K562 (cell line): Measurements from ENCODE around the gene CTXND1. TPM values are rescaled to one million over a fixed set of nuclear protein-coding genes. Genes with fewer than 3 reads are reported as not detected.
"Not testable (repeated sequence)": the region's sequence is repeated elsewhere in the genome, so short reads cannot be mapped to it uniquely, and the experiment has no call there.

Experiments
- ATAC-seq: fragments of 200-7000 bp; cut with Tn5 transposase; 3 replicates; pipeline ENCODE4 v1.9.1; 2020; ENCODE audit warnings: moderate library complexity
- BruUV-seq: library from RNA; stranded (reverse); fragments of 400-500 nt; replicated peaks from 2 replicates; lab custom pipeline; 2021; lab: Mats Ljungman, UMichigan
- CTCF ChIA-PET: fragments of 300-600 bp; formaldehyde crosslinking; extraction: SDS; loops from one replicate; lab custom pipeline; 2021; ENCODE audit warnings: low intra/inter-chr PET ratio; lab: Yijun Ruan, JAX
- POLR2A ChIA-PET: fragments of 300-600, 350-650 bp; sonication (Branson Sonifier 250); formaldehyde crosslinking; extraction: SDS; loops from one replicate; lab custom pipeline; 2021; ENCODE audit warnings: antibody characterized with exemption, inconsistent platforms; lab: Yijun Ruan, JAX
- DNase-seq, 4 experiments: peaks; one replicate each; pipeline versions ENCODE4 v3.0.0 to v3.0.0-alpha.2; 2011 to 2018; ENCODE audit warnings: low spot score in 3 of 4, mixed read lengths in 3 of 4; ENCODE audit errors: extremely low read depth in 1 of 4
- FAIRE-seq: peaks from 2 replicates; lab custom pipeline; 2011; peaks lifted over from hg19 to GRCh38; lab: Jason Lieb, UNC
- H2AFZ ChIP-seq: 2 replicates; pipeline ENCODE4 v1.6.0; 2011; ENCODE audit warnings: low read depth, low read length, control low read depth, inconsistent platforms
- H3K27ac ChIP-seq: fragments of 200-600 bp; 3 replicates; pipeline ENCODE4 v1.8.0; 2011; ENCODE audit warnings: low read depth, mild to moderate bottlenecking, control low read depth, inconsistent platforms, low read length, moderate library complexity, mixed read lengths; ENCODE audit errors: extremely low read depth
- H3K27me3 ChIP-seq, 2 experiments: fragments of 300-600 bp in 1 of 2; 2 replicates in 1 of 2; 3 replicates in 1 of 2; pipeline versions ENCODE4 v1.6.0 to v1.8.0; 2011; ENCODE audit warnings: inconsistent platforms in 2 of 2, low read length in 2 of 2, mild to moderate bottlenecking in 1 of 2, mixed read lengths in 1 of 2, moderate library complexity in 1 of 2; ENCODE audit not compliant: control insufficient read depth in 2 of 2, insufficient read depth in 2 of 2
- H3K36me3 ChIP-seq: fragments of 300-600 bp; 3 replicates; pipeline ENCODE4 v1.8.0; 2011; ENCODE audit warnings: mild to moderate bottlenecking, low read length, inconsistent platforms; ENCODE audit not compliant: control insufficient read depth, insufficient read depth
- H3K4me1 ChIP-seq, 2 experiments: fragments of 200-600 bp in 1 of 2; replicated peaks in 1 of 2; 2 replicates in 1 of 2; 3 replicates in 1 of 2; pipeline versions ENCODE4 v1.5.1 to v1.8.0; 2011; ENCODE audit warnings: inconsistent platforms in 2 of 2, low read length in 2 of 2, mild to moderate bottlenecking in 1 of 2, mixed read lengths in 1 of 2, moderate library complexity in 1 of 2; ENCODE audit not compliant: control insufficient read depth in 2 of 2, insufficient read depth in 2 of 2
- H3K4me2 ChIP-seq: 2 replicates; pipeline ENCODE4 v1.6.1; 2011; ENCODE audit warnings: low read length, control low read depth, inconsistent platforms, mixed read lengths; ENCODE audit not compliant: insufficient read depth
- H3K4me3 ChIP-seq: fragments of 200-600 bp; sonication (generic), shearing (Covaris generic); 2 replicates; pipeline ENCODE4 v1.5.1; 2016; ENCODE audit warnings: control low read depth, inconsistent platforms
- H3K79me2 ChIP-seq: fragments of 200-600 bp; 3 replicates; pipeline ENCODE4 v1.8.0; 2011; ENCODE audit warnings: low read length, inconsistent platforms; ENCODE audit not compliant: control insufficient read depth, insufficient read depth
- H3K9ac ChIP-seq, 2 experiments: 2 replicates each; pipeline versions ENCODE4 v1.6.0 to v1.6.1; 2011; ENCODE audit warnings: low read depth in 2 of 2, low read length in 2 of 2, control low read depth in 1 of 2, inconsistent platforms in 1 of 2, mild to moderate bottlenecking in 1 of 2, mixed read lengths in 1 of 2; ENCODE audit not compliant: insufficient read depth in 1 of 2
- H3K9me1 ChIP-seq: one replicate; pipeline ENCODE4 v1.6.0; 2011; ENCODE audit warnings: inconsistent platforms, mild to moderate bottlenecking, low read length, moderate library complexity; ENCODE audit not compliant: control insufficient read depth, insufficient read depth
- H3K9me3 ChIP-seq: replicated peaks from 2 replicates; pipeline ENCODE4 v1.5.1; 2011; ENCODE audit warnings: low read depth, low read length, inconsistent platforms; ENCODE audit not compliant: control insufficient read depth, insufficient read depth
- H4K20me1 ChIP-seq: replicated peaks from 2 replicates; pipeline ENCODE4 v1.6.1; 2011; ENCODE audit warnings: low read length, inconsistent platforms, mixed read lengths; ENCODE audit not compliant: control insufficient read depth, insufficient read depth
- CAMTA2 ChIP-seq: fragments of 250-450 bp; sonication (Bioruptor Pico); conservative IDR thresholded peaks from 2 replicates; pipeline ENCODE4 v1.5.1; 2022
- NFYB ChIP-seq: IDR thresholded peaks from 2 replicates; pipeline ENCODE4 v1.6.1; 2011; ENCODE audit warnings: mild to moderate bottlenecking, moderate library complexity; ENCODE audit not compliant: insufficient read length; ENCODE audit errors: extremely low read depth
- RAD21 ChIP-seq, 2 experiments: fragments of 250-450 bp in 1 of 2; fragments of 450-650 bp in 1 of 2; sonication (Bioruptor Pico) in 1 of 2; formaldehyde crosslinking in 1 of 2; IDR thresholded peaks in 1 of 2; conservative IDR thresholded peaks in 1 of 2; 2 replicates each; pipeline versions ENCODE4 v1.4.0 to v1.8.0; 2020 to 2022; ENCODE audit warnings: mild to moderate bottlenecking in 2 of 2, moderate library complexity in 1 of 2
- RBM14 ChIP-seq: fragments of 200-400 bp; formaldehyde crosslinking; IDR thresholded peaks from 2 replicates; pipeline ENCODE4 v1.6.1; 2018; ENCODE audit warnings: low read depth, mild to moderate bottlenecking, low read length, moderate library complexity, borderline replicate concordance; ENCODE audit not compliant: insufficient read depth
- TFE3 ChIP-seq: fragments of 450-650 bp; formaldehyde crosslinking; IDR thresholded peaks from 2 replicates; pipeline ENCODE4 v1.4.0; 2020; ENCODE audit warnings: mild to moderate bottlenecking, mixed read lengths
- ZBTB2 ChIP-seq: fragments of 450-650 bp; IDR thresholded peaks from 2 replicates; pipeline ENCODE4 v1.6.1; 2016; ENCODE audit warnings: antibody characterized with exemption
- ZNF449 ChIP-seq: fragments of 250-450 bp; sonication (Bioruptor Pico); IDR thresholded peaks from 2 replicates; pipeline ENCODE4 v1.8.0; 2022; ENCODE audit warnings: moderate library complexity, mild to moderate bottlenecking, inconsistent platforms
- WGBS: fragments of 100-300 bp; shearing (Covaris generic); methylation state at CpG from one replicate; pipeline ENCODE4 v1.1.6; 2016; ENCODE audit warnings: low coverage, mixed read lengths; ENCODE audit not compliant: insufficient coverage; ENCODE audit errors: missing lambda C conversion rate; 5-methylcytosine and 5-hydroxymethylcytosine counted together
- in situ Hi-C: fragments of 300-500 bp; cut with MboI; formaldehyde crosslinking; loops from 4 replicates; pipeline ENCODE4 v1.15.0; 2018; ENCODE audit warnings: inconsistent platforms, mixed read lengths
- intact Hi-C: fragments of 100-400 bp; cut with micrococcal nuclease; formaldehyde crosslinking; loops from 2 replicates; pipeline ENCODE4 v1.14.2; 2022
- polyA plus RNA-seq, 8 experiments: library from polyadenylated mRNA; depleted of rRNA in 4 of 8; stranded (reverse) in 5 of 8; unstranded in 3 of 8; fragments of >200 nt; fragmentation: Nextera tagmentation in 2 of 8; fragmentation: Illumina TruSeq in 1 of 8; extraction: Ambion mirVana in 2 of 8; extraction: Trizol in 1 of 8; gene quantifications; 2 replicates each; pipeline versions ENCODE4 v1.2.1 to v1.2.3, GENCODE V29; 2011 to 2014; ENCODE audit warnings: inconsistent platforms in 1 of 8, missing spikeins in 1 of 8
- total RNA-seq, 7 experiments: library from RNA; depleted of rRNA in 6 of 7; stranded (reverse); fragments of >200 nt in 6 of 7; fragmentation: Illumina TruSeq in 2 of 7; extraction: Trizol in 2 of 7; gene quantifications; 2 replicates each; pipeline versions ENCODE4 v1.2.1 to v1.2.3, GENCODE V29; 2011 to 2021; ENCODE audit warnings: low replicate concordance in 1 of 7

The CTXND1 gene
- total and polyA plus RNA-seq, 9 of the 15 experiments (the other 6 are each of a cell fraction or from before 2014, with no cell fraction given): 0.04 TPM; not detected in 7

- POLR2A ChIA-PET, H3K9me3 ChIP-seq, intact Hi-C loops, H3K9me1 ChIP-seq, H3K4me1 ChIP-seq, H3K9ac ChIP-seq, H3K36me3 ChIP-seq, H4K20me1 ChIP-seq, H2AFZ ChIP-seq, FAIRE-seq, H3K79me2 ChIP-seq, H3K27ac ChIP-seq, in situ Hi-C loops, CTCF ChIA-PET, BruUV-seq, DNase-seq, H3K4me3 ChIP-seq, ATAC-seq, H3K4me2 ChIP-seq: not testable (repeated sequence)
- H3K27me3 ChIP-seq: peaks cover 0 to 15% of the 10 kb centered on the region in 2 experiments; a peak in 2 of 5 replicates
- 1% methylated on average over 5 of the region's 5 CpGs for WGBS
- peak; percentile 20 for TF ChIP-seq NFYB
These were observed 38.9 kb upstream of the CTXND1 start for GRCh38 chr15:80290891-80291290.

- Histone ChIP-seq H3K79me2 (no peaks in the 10 kb centered on the region), H3K9me3 (no peaks in the 10 kb centered on the region), H3K4me2 (no peak overlapping the region), H3K27me3 (peaks cover 0 to 18% of the 10 kb centered on the region in 2 experiments; a peak in 2 of 5 replicates), H3K4me3 (no peak overlapping the region), H3K9ac (no peak overlapping the region), H3K36me3 (no peaks in the 10 kb centered on the region), H4K20me1 (no peaks in the 10 kb centered on the region), H3K4me1 (no peaks in the 10 kb centered on the region), H2AFZ (no peak overlapping the region), H3K9me1 (no peaks in the 10 kb centered on the region), H3K27ac (no peak overlapping the region)
- FAIRE-seq: no peak
- intact Hi-C loops (no loop called here), in situ Hi-C loops (no loop called here)
- POLR2A ChIA-PET: interaction anchor here (1.5 kb wide), 1 partner anchor 14 kb away, joined by 3 read pairs; no protein-coding TSS in a partner anchor
- no TSS peak for BruUV-seq
- 3% methylated on average over 9 of the region's 9 CpGs for WGBS
- CTCF ChIA-PET: no interaction called here
- no peak for DNase-seq
- ATAC-seq: no peak
- TF ChIP-seq CAMTA2 (CRISPR knock-in tag): no peak
- TF ChIP-seq TFE3: peak; percentile 43
- no peak for TF ChIP-seq RAD21 (CRISPR knock-in tag; conservative IDR thresholded peaks at IDR 0.05 in 1 of 2, IDR thresholded peaks at IDR 0.05 in 1 of 2)
- no peak for TF ChIP-seq ZBTB2
- no peak for TF ChIP-seq RBM14
- TF ChIP-seq ZNF449 (CRISPR knock-in tag): no peak
These were observed 37.8 kb upstream of the CTXND1 start for GRCh38 chr15:80289528-80290495.
